KMS-11 (cell line): ENCODE measurements around the gene RCBTB1.
A peak's percentile ranks its signal among the peaks of the same experiment; 100 is the strongest.

Experiments
- H2AFZ ChIP-seq: fragments of 200-600 bp; sonication (generic); 2 replicates; pipeline ENCODE4 v1.6.1; 2016; ENCODE audit warnings: antibody characterized with exemption, mixed run types, low read depth
- H3K27ac ChIP-seq: fragments of 200-600 bp; sonication (generic); 2 replicates; pipeline ENCODE4 v1.6.1; 2016; ENCODE audit warnings: mild to moderate bottlenecking, mixed run types
- H3K27me3 ChIP-seq: fragments of 200-600 bp; sonication (generic); 2 replicates; pipeline ENCODE4 v1.6.1; 2017; ENCODE audit warnings: mild to moderate bottlenecking, low read depth, mixed run types, moderate library complexity; ENCODE audit not compliant: insufficient read depth
- H3K36me3 ChIP-seq: fragments of 200-600 bp; sonication (generic); 2 replicates; pipeline ENCODE4 v1.6.1; 2017; ENCODE audit warnings: mild to moderate bottlenecking, mixed run types; ENCODE audit not compliant: insufficient read depth
- H3K4me1 ChIP-seq: fragments of 200-600 bp; sonication (generic); 2 replicates; pipeline ENCODE4 v1.6.1; 2016; ENCODE audit warnings: mild to moderate bottlenecking, low read depth, mixed run types; ENCODE audit not compliant: poor library complexity, severe bottlenecking
- H3K4me2 ChIP-seq: fragments of 200-600 bp; sonication (generic); 2 replicates; pipeline ENCODE4 v1.7.0; 2016; ENCODE audit warnings: mild to moderate bottlenecking, mixed run types
- H3K4me3 ChIP-seq: fragments of 200-600 bp; sonication (generic); IDR thresholded peaks from 2 replicates; pipeline ENCODE4 v1.6.1; 2017; ENCODE audit warnings: low read depth, low read length, mixed read lengths; ENCODE audit not compliant: insufficient read depth
- H3K79me2 ChIP-seq: fragments of 200-600 bp; sonication (generic); 2 replicates; pipeline ENCODE4 v1.6.1; 2016; ENCODE audit warnings: low read depth, mixed run types; ENCODE audit not compliant: insufficient read depth
- H3K9ac ChIP-seq: fragments of 200-600 bp; sonication (generic); 2 replicates; pipeline ENCODE4 v1.6.1; 2016; ENCODE audit warnings: mild to moderate bottlenecking, mixed run types
- H4K20me1 ChIP-seq: fragments of 200-600 bp; sonication (generic); 2 replicates; pipeline ENCODE4 v1.6.1; 2016; ENCODE audit warnings: mild to moderate bottlenecking, mixed run types; ENCODE audit not compliant: insufficient read depth
- CTCF ChIP-seq: fragments of 200-600 bp; sonication (generic); conservative IDR thresholded peaks from 2 replicates; pipeline ENCODE4 v1.6.1; 2017; ENCODE audit warnings: low read depth, mild to moderate bottlenecking, antibody characterized with exemption, low read length, moderate library complexity, mixed read lengths

Gene RCBTB1

DNA sequence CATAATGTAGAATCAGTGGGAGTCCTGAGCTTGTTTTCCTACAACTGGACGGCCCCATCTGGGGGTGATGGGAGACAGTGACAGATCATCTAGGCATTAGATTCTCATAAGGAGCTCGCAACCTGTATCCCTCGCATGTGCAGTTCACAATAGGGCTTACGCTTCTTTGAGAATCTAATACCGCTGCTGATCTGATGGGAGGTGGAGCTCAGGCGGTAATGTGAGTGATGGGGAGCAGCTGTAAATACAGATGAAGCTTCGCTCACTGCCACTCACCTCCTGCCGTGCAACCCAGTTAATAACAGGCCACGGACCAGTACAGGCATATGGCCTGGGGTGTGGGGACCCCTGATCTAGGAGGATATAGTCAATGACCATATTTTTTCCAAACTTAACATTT, 38.8 kb downstream of the RCBTB1 start:
- Histone ChIP-seq H3K4me3 (no peak overlapping the region), H3K4me2 (no peak overlapping the region), H3K4me1 (peaks cover 6% of the 10 kb centered on the region), H3K27me3 (no peaks in the 10 kb centered on the region), H4K20me1 (no peaks in the 10 kb centered on the region), H3K79me2 (no peaks in the 10 kb centered on the region), H2AFZ (no peak overlapping the region), H3K36me3 (no peaks in the 10 kb centered on the region), H3K27ac (no peak overlapping the region), H3K9ac (no peak overlapping the region)
- TF ChIP-seq CTCF, result no peak

- no peaks in the 10 kb centered on the region for H3K79me2 ChIP-seq
- no peaks in the 10 kb centered on the region for H4K20me1 ChIP-seq
- H3K27ac ChIP-seq, result no peak overlapping the region
- H3K4me2 ChIP-seq, result no peak overlapping the region
- H2AFZ ChIP-seq, result no peak overlapping the region
- H3K4me1 ChIP-seq, result peaks cover 14% of the 10 kb centered on the region
- H3K4me3 ChIP-seq, result no peak overlapping the region
- H3K9ac ChIP-seq, result no peak overlapping the region
- no peaks in the 10 kb centered on the region for H3K27me3 ChIP-seq
- H3K36me3 ChIP-seq, result no peaks in the 10 kb centered on the region
- no peak for TF ChIP-seq CTCF
Observed at GRCh38 chr13:49545661-49546060, 39.7 kb downstream of the RCBTB1 start.

GRCh38 chr13:49543656-49544055, 41.7 kb downstream of the RCBTB1 start:
- Histone ChIP-seq H3K36me3 (no peaks in the 10 kb centered on the region), H3K4me2 (no peak overlapping the region), H3K4me3 (no peak overlapping the region), H3K27ac (no peak overlapping the region), H3K4me1 (peaks cover 28% of the 10 kb centered on the region), H3K27me3 (no peaks in the 10 kb centered on the region), H2AFZ (no peak overlapping the region), H4K20me1 (no peaks in the 10 kb centered on the region), H3K9ac (no peak overlapping the region), H3K79me2 (no peaks in the 10 kb centered on the region)
- no peak for TF ChIP-seq CTCF

GRCh38 chr13:49540552-49540951, 44.8 kb downstream of the RCBTB1 start:
- Histone ChIP-seq H3K79me2 (no peaks in the 10 kb centered on the region), H3K27ac (peak overlapping the region; percentile 94), H4K20me1 (no peaks in the 10 kb centered on the region), H3K27me3 (no peaks in the 10 kb centered on the region), H3K36me3 (no peaks in the 10 kb centered on the region), H3K9ac (peak overlapping the region; percentile 81), H3K4me2 (peak overlapping the region; percentile 58), H3K4me3 (no peak overlapping the region), H2AFZ (peak overlapping the region; percentile 62), H3K4me1 (peaks cover 28% of the 10 kb centered on the region)
- no peak for TF ChIP-seq CTCF
